GM21447 (cell line): ENCODE results near the gene GPC6.

Source experiments
- ATAC-seq: cut with Tn5 transposase; IDR thresholded peaks from one replicate; pipeline ENCODE4 v1.9.1; 2021; ENCODE audit not compliant: unreplicated experiment

Gene GPC6

DNA sequence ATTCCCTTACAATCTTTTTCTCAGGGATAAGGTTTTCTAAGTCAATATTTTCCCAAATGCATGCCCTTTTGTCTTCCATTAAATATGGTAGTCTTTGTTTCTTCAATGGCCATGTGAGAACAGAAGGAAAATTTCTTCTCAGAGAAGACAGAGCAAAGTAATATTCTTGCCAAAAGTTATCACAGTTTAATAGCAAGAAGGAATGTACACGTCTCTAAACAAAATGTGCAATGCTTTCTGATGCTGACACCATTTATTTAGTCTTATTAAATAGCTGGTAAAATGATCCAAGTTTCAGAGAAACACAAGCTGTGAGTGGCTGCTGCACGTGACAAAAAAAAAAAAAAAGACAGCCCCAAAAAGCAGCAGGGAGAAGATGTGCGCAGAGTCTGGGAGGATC, 542.5 kb downstream of the GPC6 start:
- no peak for ATAC-seq

DNA sequence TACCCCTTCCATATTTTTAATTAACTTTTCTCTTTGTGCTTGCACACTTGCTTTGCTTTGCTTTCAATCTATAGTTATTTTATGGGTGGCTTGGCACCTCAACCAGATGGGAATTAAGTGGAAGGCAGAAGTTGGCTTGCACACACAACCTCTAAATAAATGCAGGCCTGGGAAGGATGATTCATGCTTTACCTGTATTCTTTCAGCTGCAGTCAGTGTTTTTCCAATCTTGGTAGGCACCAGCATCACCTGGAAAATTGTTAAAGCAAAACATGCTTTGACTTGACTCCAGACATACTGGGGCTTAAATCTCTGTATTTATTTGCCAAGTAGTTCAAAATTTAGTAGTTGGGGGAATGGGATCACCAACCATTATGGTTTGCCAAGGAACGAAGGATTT, 543.0 kb downstream of the GPC6 start:
- no peak for ATAC-seq

- no peak for ATAC-seq
Measured at GRCh38 chr13:93771227-93771626, 544.6 kb downstream of the GPC6 start.

DNA sequence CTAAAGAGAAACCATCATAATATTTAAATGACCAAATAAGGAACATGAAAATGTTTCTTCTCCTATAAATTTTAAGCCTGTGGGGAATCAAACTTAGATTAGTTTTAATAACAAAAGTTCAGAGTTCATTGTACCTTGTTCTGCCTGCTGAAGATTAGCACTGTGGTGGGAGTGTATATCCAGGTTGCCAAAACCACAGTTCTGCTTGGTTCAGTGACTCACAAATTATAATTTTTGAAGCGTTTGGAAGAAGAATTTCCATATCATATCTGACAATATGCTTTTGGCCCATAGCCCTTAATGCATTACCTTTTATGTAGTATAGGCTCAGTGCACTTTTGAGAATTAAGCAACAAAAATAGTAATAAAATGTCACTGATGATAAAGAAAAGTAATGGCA, 545.2 kb downstream of the GPC6 start:
- no peak for ATAC-seq

DNA sequence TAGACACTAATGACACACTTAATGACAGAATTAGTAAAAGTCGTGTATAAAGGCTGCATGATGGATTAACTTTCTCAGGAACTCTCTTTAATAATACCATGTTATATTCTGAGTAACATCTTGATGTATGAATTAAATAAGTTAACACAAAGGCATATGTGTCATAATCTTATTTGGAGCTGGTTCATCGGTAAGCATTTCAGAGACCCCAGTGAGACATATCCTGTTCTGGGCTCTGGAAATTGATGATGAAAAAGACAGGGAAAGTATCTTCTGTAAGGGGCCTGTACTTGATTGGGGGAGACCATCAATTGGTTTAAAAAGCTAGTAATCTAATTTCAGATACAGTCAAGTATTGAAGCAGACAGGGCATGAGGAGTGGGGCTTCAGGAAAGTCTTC, 547.9 kb downstream of the GPC6 start:
- no peak for ATAC-seq

GRCh38 chr13:93775027-93775426, 548.4 kb downstream of the GPC6 start:
- ATAC-seq: no peak

DNA sequence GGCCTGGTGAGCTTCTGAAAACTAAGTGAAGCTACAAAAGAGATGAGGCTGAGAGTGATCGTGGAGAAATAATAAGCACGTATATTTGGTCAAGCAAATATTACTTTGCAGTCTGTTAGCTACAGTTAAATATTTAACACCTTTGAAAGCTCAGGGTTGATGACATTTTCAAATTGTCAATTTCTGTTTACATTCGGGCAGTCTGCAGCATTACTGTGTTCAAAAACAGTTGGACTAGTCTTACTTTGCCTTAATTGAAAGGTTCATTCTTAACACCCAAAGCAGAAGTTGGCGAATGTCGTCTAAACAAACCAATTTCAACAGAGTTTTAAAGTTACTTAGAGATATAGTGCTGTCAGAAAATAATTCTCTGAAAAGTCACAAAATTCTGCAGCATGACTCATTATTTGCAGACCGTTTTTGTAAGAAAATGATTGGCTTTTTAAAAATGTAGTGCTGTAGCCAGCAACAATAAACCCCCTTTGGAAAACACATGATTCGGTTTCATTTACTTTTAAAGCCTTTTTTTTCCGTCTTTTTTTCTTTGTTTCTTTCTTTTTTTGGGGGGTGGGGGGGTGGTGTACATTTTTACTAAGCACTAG, 549.0 kb downstream of the GPC6 start:
- no peak for ATAC-seq

- no peak for ATAC-seq
Measured at GRCh38 chr13:93776936-93777335, 550.3 kb downstream of the GPC6 start.

DNA sequence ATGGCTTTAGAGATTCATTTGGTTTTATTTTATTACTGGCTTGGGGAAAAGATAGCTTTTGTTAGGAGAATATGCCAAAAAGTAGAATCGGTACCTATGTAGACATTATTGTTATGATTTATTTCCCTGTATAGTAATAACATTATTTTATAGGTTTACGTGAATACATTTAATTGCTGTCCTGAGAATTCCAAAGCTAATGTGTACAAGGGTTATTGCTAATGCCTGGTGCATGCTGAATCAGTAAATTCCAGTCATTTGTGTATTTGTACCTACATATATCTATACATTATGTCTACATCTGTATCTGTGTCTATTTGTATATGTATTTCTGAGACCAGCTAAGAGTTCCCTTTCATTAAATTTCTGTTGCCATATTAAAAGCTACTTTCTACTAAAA, 550.9 kb downstream of the GPC6 start:
- ATAC-seq: no peak

- no peak for ATAC-seq
Measured at GRCh38 chr13:93778548-93778947, 551.9 kb downstream of the GPC6 start.

- ATAC-seq: no peak
Measured at GRCh38 chr13:93784191-93784590, 557.6 kb downstream of the GPC6 start.

- no peak for ATAC-seq
Measured at GRCh38 chr13:93786846-93787489, 560.4 kb downstream of the GPC6 start.

DNA sequence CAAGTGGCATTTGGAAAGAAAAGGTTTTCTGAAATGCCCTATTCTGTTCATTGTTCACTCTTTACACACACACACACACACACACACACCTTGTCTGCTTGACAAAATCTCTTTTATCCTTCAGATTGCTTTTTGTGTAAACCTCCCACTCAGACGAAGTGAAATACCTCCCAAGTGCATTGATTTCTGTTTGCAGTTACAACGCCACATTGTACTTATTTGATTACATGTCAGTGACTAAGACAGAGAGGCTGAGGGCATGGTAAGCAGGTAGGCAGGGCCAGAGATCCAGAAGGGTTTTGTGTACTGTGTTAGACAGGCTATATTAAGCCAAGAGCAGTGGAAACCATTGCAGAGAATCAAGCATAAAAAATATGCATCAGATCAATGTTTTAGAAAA, 561.8 kb downstream of the GPC6 start:
- no peak for ATAC-seq

GRCh38 chr13:93789058-93789457, 562.5 kb downstream of the GPC6 start:
- no peak for ATAC-seq

GRCh38 chr13:93794197-93794885, 567.7 kb downstream of the GPC6 start:
- ATAC-seq: peak; percentile 85

DNA sequence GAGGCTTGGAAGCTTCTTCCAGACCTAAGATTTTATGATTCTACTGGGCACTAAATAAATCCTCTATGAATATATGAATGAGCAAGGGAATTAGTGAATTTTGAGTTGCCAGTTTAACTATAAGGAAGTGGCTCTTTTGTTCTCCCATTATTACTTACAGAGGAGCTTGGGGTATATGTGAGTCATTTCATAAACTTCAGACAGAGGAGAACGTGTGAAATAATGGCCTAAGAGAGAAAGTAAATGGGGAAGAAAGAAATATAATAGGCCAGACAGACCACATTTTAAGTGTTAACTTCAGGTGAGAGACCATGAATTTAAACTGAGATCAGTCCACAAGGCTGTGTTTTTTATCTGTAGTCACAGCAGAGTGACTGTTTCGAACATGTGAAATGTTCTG, 570.9 kb downstream of the GPC6 start:
- peak; percentile 57 for ATAC-seq

DNA sequence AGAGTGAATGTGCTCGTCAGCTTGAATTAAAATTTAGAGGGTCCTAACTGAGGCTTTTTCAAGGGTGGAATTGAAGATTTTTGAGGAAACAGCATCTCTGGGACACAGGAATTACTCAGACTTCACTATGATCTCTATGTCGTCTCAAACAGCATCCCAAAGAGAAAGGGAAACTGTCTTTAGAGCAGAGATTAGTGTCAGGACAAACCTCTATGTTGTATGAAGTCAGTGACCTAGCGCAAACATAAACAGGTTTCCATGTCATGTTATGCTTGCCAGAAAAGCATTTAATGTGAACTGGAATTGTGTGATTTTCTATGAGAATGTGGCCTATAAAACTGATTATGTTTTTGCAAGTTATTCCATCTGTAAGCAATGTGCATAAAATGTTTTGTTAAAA, 573.7 kb downstream of the GPC6 start:
- no peak for ATAC-seq

- no peak for ATAC-seq
Measured at GRCh38 chr13:93805736-93806135, 579.1 kb downstream of the GPC6 start.

DNA sequence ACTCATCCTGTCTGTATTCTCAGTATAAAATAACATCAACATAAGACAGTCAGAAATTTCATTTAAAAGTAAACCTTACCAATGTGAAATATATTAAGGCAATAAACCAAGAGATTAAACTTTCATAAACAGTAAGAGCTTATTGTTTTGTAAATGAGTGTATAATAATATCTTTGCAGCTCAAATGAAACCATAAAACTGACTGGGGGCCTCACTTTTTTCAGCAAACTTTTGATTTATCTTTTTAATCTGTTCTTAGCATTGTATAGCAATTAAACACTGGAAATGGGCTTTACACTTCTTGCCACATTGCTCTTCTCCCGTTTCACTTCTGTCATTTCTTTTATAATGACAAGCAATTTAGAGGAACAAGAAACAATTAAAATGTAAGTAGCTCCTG, 580.3 kb downstream of the GPC6 start:
- no peak for ATAC-seq

GRCh38 chr13:93810264-93810663, 583.7 kb downstream of the GPC6 start:
- ATAC-seq: no peak

DNA sequence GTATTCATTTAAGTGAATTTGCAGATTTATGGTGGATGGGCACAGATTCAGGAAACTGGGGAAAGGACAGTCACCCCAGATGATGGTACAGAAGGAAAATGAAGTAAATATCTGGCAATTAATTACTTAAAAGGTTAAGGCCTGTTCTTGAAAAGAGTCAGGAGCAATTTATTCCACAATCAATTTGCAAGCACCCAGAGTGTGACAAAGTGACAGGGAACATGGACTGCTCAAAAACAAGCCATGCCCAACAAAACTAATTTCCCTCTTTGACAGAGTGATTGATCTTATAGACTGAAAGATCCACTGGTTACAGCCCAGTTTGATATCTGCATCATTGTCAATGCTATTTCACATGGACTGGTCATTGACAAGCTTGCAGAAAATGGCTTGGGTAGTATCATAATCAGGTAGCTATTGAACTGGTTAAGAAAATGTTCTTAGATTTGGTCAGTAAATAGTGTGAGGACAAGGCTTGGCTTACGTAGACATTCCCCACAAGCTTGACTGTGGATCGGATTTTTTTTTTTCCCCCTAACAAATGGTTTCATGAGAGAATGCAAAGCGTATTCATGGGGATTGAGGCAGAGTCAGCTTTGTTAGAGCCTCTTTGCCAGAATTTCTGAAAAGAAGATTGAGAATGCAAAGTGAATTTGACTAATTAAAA, 584.6 kb downstream of the GPC6 start:
- no peak for ATAC-seq

- ATAC-seq: no peak
Measured at GRCh38 chr13:93811738-93812112, 585.1 kb downstream of the GPC6 start.
